Keratinocyte (primary cell): Measurements from ENCODE around the gene R3HDM1.

Experiments used
- EZH2 ChIP-seq: IDR thresholded peaks from one replicate; pipeline ENCODE4 v1.6.1; 2012; ENCODE audit warnings: inconsistent platforms, mild to moderate bottlenecking, low read length, moderate library complexity
- TF ChIP-seq, protein P1 (sequence below), 3 experiments: IDR thresholded peaks in 1 of 3; conservative IDR thresholded peaks in 1 of 3; optimal IDR thresholded peaks in 1 of 3; 2 replicates in 2 of 3; 3 replicates in 1 of 3; pipeline versions ENCODE3 to v1.5.1; 2011; ENCODE audit warnings: low read length in 3 of 3, mild to moderate bottlenecking in 3 of 3, moderate library complexity in 2 of 3, control low read depth in 1 of 3, inconsistent platforms in 1 of 3; ENCODE audit not compliant: insufficient read depth in 2 of 3; ENCODE audit errors: extremely low read depth in 1 of 3

DNA sequence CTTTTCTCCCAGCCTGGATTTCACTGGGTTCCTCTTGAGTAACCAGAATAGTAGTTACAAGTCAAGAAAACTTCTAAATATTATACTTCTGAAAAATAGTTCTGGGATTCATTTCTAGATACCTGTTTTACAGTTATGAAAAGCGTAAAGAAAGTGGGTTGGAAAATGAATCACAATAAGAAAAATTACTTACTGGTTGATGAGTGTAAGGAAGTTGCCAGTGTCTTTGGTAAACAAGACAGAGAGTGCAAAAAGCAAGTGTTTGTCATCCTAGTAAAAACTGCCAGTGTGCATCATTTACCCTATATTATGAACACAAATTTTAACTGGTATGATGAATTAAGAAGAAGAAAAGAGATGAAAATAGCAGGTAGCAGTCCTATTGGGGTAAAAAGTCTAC is 88.9 kb downstream of the R3HDM1 start:
- TF ChIP-seq, protein P1, sequence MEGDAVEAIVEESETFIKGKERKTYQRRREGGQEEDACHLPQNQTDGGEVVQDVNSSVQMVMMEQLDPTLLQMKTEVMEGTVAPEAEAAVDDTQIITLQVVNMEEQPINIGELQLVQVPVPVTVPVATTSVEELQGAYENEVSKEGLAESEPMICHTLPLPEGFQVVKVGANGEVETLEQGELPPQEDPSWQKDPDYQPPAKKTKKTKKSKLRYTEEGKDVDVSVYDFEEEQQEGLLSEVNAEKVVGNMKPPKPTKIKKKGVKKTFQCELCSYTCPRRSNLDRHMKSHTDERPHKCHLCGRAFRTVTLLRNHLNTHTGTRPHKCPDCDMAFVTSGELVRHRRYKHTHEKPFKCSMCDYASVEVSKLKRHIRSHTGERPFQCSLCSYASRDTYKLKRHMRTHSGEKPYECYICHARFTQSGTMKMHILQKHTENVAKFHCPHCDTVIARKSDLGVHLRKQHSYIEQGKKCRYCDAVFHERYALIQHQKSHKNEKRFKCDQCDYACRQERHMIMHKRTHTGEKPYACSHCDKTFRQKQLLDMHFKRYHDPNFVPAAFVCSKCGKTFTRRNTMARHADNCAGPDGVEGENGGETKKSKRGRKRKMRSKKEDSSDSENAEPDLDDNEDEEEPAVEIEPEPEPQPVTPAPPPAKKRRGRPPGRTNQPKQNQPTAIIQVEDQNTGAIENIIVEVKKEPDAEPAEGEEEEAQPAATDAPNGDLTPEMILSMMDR (optimal IDR thresholded peaks at IDR 0.05 in 1 of 3, IDR thresholded peaks at IDR 0.05 in 1 of 3, conservative IDR thresholded peaks at IDR 0.05 in 1 of 3; ENCODE audit: extremely low read depth in 1 of 3, insufficient read depth in 2 of 3, low read length in 3 of 3): no peak
- no peak for TF ChIP-seq EZH2
